ENCODE data around the gene DYSF.

- TF ChIP-seq POLR2A (IDR thresholded peaks at IDR 0.05) (no peak), CTCF (IDR thresholded peaks at IDR 0.05) (no peak)
Measured at GRCh38 chr2:71685073-71685848, 231.9 kb downstream of the DYSF start.
